B cell (primary cell): ENCODE data around the gene CENPX. TPM values are rescaled to one million over a fixed set of nuclear protein-coding genes. Genes with fewer than 3 reads are reported as not detected.

Source experiments
- ATAC-seq: fragments of 200-7000 bp; cut with Tn5 transposase; one replicate; pipeline ENCODE4 v1.10.0; 2021; ENCODE audit warnings: low read depth, mild to moderate bottlenecking, moderate number of reproducible peaks, moderate library complexity
- CTCF ChIA-PET: fragments of 350-600 bp; sonication (Branson Sonifier 250); formaldehyde crosslinking; loops from one replicate; lab custom pipeline; 2021; ENCODE audit warnings: antibody characterized with exemption, inconsistent platforms; lab: Charles Lee
- POLR2A ChIA-PET: fragments of 350-600 bp; sonication (Branson Sonifier 250); formaldehyde crosslinking; loops from one replicate; lab custom pipeline; 2021; ENCODE audit warnings: antibody characterized with exemption; lab: Charles Lee
- DNase-seq: peaks from one replicate; pipeline ENCODE4 v3.0.0; 2013
- H2AFZ ChIP-seq: 2 replicates; pipeline ENCODE4 v1.6.1; 2012; ENCODE audit warnings: mild to moderate bottlenecking, low read depth, low read length; ENCODE audit not compliant: insufficient read depth, poor library complexity, severe bottlenecking
- H3K27ac ChIP-seq, 2 donors: 1 replicate in 1 of 2; 2 replicates in 1 of 2; pipeline ENCODE4 v1.5.1; 2012 to 2013; ENCODE audit warnings: low read length in 2 of 2, mild to moderate bottlenecking in 2 of 2, moderate library complexity in 1 of 2
- H3K27me3 ChIP-seq, 4 experiments: fragments of 200-600 bp in 1 of 4; sonication (generic) in 1 of 4; replicated peaks in 1 of 4; 1 replicate in 2 of 4; 2 replicates in 2 of 4; pipeline versions ENCODE4 v1.6.1 to v1.7.0; 2013 to 2016; ENCODE audit warnings: low read length in 3 of 4, mild to moderate bottlenecking in 2 of 4, mixed read lengths in 1 of 4, moderate library complexity in 1 of 4; ENCODE audit not compliant: insufficient read depth in 4 of 4, control insufficient read depth in 3 of 4; ENCODE audit errors: control extremely low read depth in 1 of 4
- H3K36me3 ChIP-seq, 2 experiments: replicated peaks in 1 of 2; 1 replicate in 1 of 2; 2 replicates in 1 of 2; pipeline versions ENCODE4 v1.6.1 to v1.7.1; 2013; ENCODE audit warnings: low read length in 1 of 2; ENCODE audit not compliant: insufficient read depth in 2 of 2, control insufficient read depth in 1 of 2; ENCODE audit errors: control extremely low read depth in 1 of 2, extremely low read depth in 1 of 2
- H3K4me1 ChIP-seq, 2 donors: fragments of 200-600 bp in 1 of 2; sonication (generic) in 1 of 2; 1 replicate in 1 of 2; 2 replicates in 1 of 2; pipeline versions ENCODE4 v1.5.1 to v1.6.1; 2013 to 2017; ENCODE audit warnings: low read length in 2 of 2; ENCODE audit not compliant: control insufficient read depth in 2 of 2, insufficient read depth in 2 of 2
- H3K4me2 ChIP-seq: replicated peaks from 2 replicates; pipeline ENCODE3; 2012; ENCODE audit warnings: mild to moderate bottlenecking, low read depth, low read length; ENCODE audit not compliant: poor library complexity, severe bottlenecking
- H3K4me3 ChIP-seq, 5 experiments: fragments of 200-600 bp in 1 of 5; sonication (generic) in 1 of 5; 1 replicate in 3 of 5; 2 replicates in 2 of 5; pipeline versions ENCODE4 v1.5.1 to v1.7.0; 2011 to 2016; ENCODE audit warnings: low read length in 4 of 5, mild to moderate bottlenecking in 4 of 5, low read depth in 2 of 5, control low read depth in 1 of 5, moderate library complexity in 1 of 5; ENCODE audit not compliant: insufficient read depth in 1 of 5; ENCODE audit errors: control extremely low read depth in 1 of 5, extremely low read depth in 1 of 5
- H3K79me2 ChIP-seq: fragments of 200-600 bp; sonication (generic); one replicate; pipeline ENCODE4 v1.6.0; 2016; ENCODE audit warnings: low read length; ENCODE audit not compliant: control insufficient read depth, insufficient read depth
- H3K9ac ChIP-seq: fragments of 200-600 bp; sonication (generic); 2 replicates; pipeline ENCODE4 v1.6.1; 2017; ENCODE audit warnings: mild to moderate bottlenecking, low read length, moderate library complexity
- H3K9me3 ChIP-seq, 3 donors: one replicate each; pipeline versions ENCODE4 v1.6.1 to v1.7.1; 2013; ENCODE audit warnings: low read length in 2 of 3; ENCODE audit not compliant: control insufficient read depth in 2 of 3, insufficient read depth in 1 of 3; ENCODE audit errors: control extremely low read depth in 1 of 3
- H4K20me1 ChIP-seq: 2 replicates; pipeline ENCODE4 v1.6.0; 2012; ENCODE audit warnings: mild to moderate bottlenecking, low read length; ENCODE audit not compliant: insufficient read depth, control insufficient read depth, poor library complexity, severe bottlenecking
- H3K27ac Mint-ChIP-seq: one replicate; pipeline ENCODE4 v1.8.0; 2021; ENCODE audit warnings: mixed read lengths
- H3K27me3 Mint-ChIP-seq: one replicate; pipeline ENCODE4 v1.8.0; 2021; ENCODE audit warnings: mixed read lengths
- H3K4me1 Mint-ChIP-seq: one replicate; pipeline ENCODE4 v1.8.0; 2021; ENCODE audit warnings: mixed read lengths
- H3K4me3 Mint-ChIP-seq: one replicate; pipeline ENCODE4 v1.8.0; 2021; ENCODE audit warnings: mixed read lengths
- H3K9me3 Mint-ChIP-seq: one replicate; pipeline ENCODE4 v1.8.0; 2022; ENCODE audit warnings: mixed read lengths; ENCODE audit not compliant: insufficient read depth
- CTCF ChIP-seq: fragments of 200-600 bp; IDR thresholded peaks from one replicate; pipeline ENCODE4 v1.8.0; 2022; ENCODE audit warnings: antibody characterized with exemption, mild to moderate bottlenecking
- EZH2 ChIP-seq: IDR thresholded peaks from 2 replicates; pipeline ENCODE4 v1.6.1; 2012; ENCODE audit warnings: borderline replicate concordance, low read depth, mild to moderate bottlenecking, moderate library complexity, low read length; ENCODE audit not compliant: insufficient read depth, poor library complexity, severe bottlenecking
- WGBS: methylation state at CpG from one replicate; pipeline ENCODE4 v1.1.5; 2013; ENCODE audit warnings: missing lambda C conversion rate; ENCODE audit not compliant: insufficient coverage; 5-methylcytosine and 5-hydroxymethylcytosine counted together
- intact Hi-C: fragments of 100-400 bp; cut with micrococcal nuclease; formaldehyde crosslinking; loops from one replicate; pipeline ENCODE4 v1.10.0; 2022
- polyA plus RNA-seq: library from polyadenylated mRNA; depleted of rRNA; stranded (reverse); fragments of >200 nt; gene quantifications from 2 replicates; pipeline ENCODE4 v1.2.3, GENCODE V29; 2012
- total RNA-seq, 2 donors: library from RNA; stranded (reverse); fragments of 120-200 nt in 1 of 2; gene quantifications; 1 replicate in 1 of 2; 2 replicates in 1 of 2; pipeline versions ENCODE4 v1.2.3 to v1.2.4, GENCODE V29; 2013 to 2022

CENPX gene
- total and polyA plus RNA-seq, 2 donors (not counting 1 experiment from before 2014, with no cell fraction given): 37.0 to 40.1 TPM

DNA sequence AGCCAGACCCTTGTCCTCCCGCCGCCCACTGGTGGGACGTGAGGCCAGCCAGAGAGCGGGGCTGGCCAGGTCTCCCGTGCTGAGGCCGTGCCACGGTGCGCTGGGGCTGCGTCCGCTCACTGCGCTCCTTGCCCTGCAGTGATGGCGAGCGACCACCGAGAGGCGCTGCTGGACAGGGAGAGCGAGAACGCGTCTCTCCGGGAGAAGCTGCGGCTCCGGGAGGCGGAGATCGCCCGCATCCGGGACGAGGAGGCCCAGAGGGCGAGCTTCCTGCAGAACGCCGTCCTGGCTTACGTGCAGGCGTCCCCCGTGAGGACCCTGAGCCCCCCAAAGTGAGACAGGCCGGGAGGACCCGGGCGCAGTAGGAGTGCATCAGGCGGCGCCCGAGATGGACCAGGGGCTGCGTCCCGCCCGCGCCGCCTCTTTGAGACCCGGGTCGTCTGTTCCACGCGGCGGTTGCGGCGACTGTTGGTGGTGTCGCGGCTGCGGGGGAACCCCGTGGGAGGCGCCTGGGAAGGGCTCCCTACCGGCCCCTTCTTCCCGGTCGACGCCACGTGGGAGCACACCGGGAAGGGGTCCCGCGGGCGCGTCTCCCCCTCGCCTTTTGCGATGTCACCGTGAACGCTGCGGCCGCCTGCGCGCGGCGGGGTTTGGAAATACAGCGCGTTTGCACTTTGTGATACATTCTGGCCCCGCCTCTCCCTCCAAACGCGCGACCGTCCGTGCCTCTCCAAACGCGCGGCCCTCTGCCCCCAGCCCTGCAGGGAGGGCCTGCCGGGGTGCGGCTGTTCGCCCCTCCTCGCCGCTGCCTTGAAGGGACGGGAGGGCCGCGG, 8.0 kb upstream of the CENPX start:
- H3K4me3 ChIP-seq: peak overlapping the region in 4 of 5 experiments; percentile 45 to 59 (median 54)

More for the DNA sequence above, 8.0 kb upstream of the CENPX start:
- WGBS: 1% methylated on average over 94 of the region's 94 CpGs
- no peak overlapping the region for H3K27ac ChIP-seq
- Mint-ChIP-seq H3K4me3 (peak overlapping the region; percentile 89), H3K4me1 (peaks cover 17% of the 10 kb centered on the region), H3K9me3 (no peaks in the 10 kb centered on the region), H3K27ac (peak overlapping the region; percentile 41), H3K27me3 (no peaks in the 10 kb centered on the region)
- H4K20me1 ChIP-seq: peaks cover 41% of the 10 kb centered on the region
- H3K9me3 ChIP-seq: peaks cover 0 to 10% (median 0%) of the 10 kb centered on the region in 3 donors
- H3K4me2 ChIP-seq: peak overlapping the region; percentile 97
- H3K27me3 ChIP-seq: peaks cover 0 to 39% (median 3%) of the 10 kb centered on the region in 4 experiments
- CTCF ChIA-PET: interaction anchor here (0.6 to 3.0 kb wide), 16 partner anchors 10 to 686 kb away, joined by 3 to 41 read pairs (median 3); partner anchors contain the start of gene FN3KRP
- peaks cover 2% of the 10 kb centered on the region for H3K79me2 ChIP-seq
- peak; percentile 89 for ATAC-seq
- intact Hi-C loops: loop anchor here (1.0 to 10.0 kb wide), 2 partner anchors 77 to 524 kb away; no protein-coding TSS in a partner anchor
- DNase-seq: peak; percentile 86
- H3K4me1 ChIP-seq: peaks cover 17 to 21% of the 10 kb centered on the region in 2 donors
- H3K36me3 ChIP-seq: no peaks in the 10 kb centered on the region
- POLR2A ChIA-PET: interaction anchor here (0.5 to 0.9 kb wide), 2 partner anchors 8 to 305 kb away, joined by 3 to 6 read pairs; partner anchors contain the start of genes CENPX and LRRC45
- peak overlapping the region; percentile 72 for H2AFZ ChIP-seq
- peak overlapping the region; percentile 59 for H3K9ac ChIP-seq
- TF ChIP-seq EZH2 (no peak), CTCF (peak; percentile 94)
